Panc1 (cell line): Measurements from ENCODE around the gene IL1RAP. TPM values are rescaled to one million over a fixed set of nuclear protein-coding genes. Genes with fewer than 3 reads are reported as not detected.

Experiments used
- ATAC-seq: fragments of 200-7000 bp; cut with Tn5 transposase; 2 replicates; pipeline ENCODE4 v1.9.1; 2020; ENCODE audit warnings: mild to moderate bottlenecking, moderate library complexity
- BruUV-seq: library from RNA; stranded (reverse); fragments of 400-500 nt; replicated peaks from 2 replicates; lab custom pipeline; 2021; lab: Mats Ljungman, UMichigan
- CTCF ChIA-PET: fragments of 300-600 bp; sonication (Branson Sonifier 250); formaldehyde crosslinking; loops from one replicate; lab custom pipeline; 2022; ENCODE audit warnings: antibody characterized with exemption; lab: Charles Lee
- POLR2A ChIA-PET: fragments of 300-600 bp; sonication (Branson Sonifier 250); formaldehyde crosslinking; loops from one replicate; lab custom pipeline; 2022; ENCODE audit warnings: antibody characterized with exemption; lab: Charles Lee
- DNase-seq: peaks from one replicate; pipeline ENCODE4 v3.0.0-alpha.2; 2010; ENCODE audit warnings: low read depth, low spot score
- H3K27ac ChIP-seq: 2 replicates; pipeline ENCODE4 v1.5.1; 2011; ENCODE audit warnings: mild to moderate bottlenecking, low read length, inconsistent platforms
- H3K27me3 ChIP-seq: fragments of 200-500 bp; sonication (Bioruptor generic); 2 replicates; pipeline ENCODE4 v1.6.0; 2014; ENCODE audit warnings: low read length, inconsistent platforms; ENCODE audit not compliant: control insufficient read depth, insufficient read depth
- H3K36me3 ChIP-seq: fragments of 200-500 bp; sonication (Bioruptor generic); 2 replicates; pipeline ENCODE4 v1.5.1; 2014; ENCODE audit warnings: inconsistent platforms, mild to moderate bottlenecking, low read length, moderate library complexity; ENCODE audit not compliant: control insufficient read depth, insufficient read depth
- H3K4me1 ChIP-seq: 2 replicates; pipeline ENCODE4 v1.5.1; 2011; ENCODE audit warnings: inconsistent platforms, mild to moderate bottlenecking, low read length, moderate library complexity; ENCODE audit not compliant: control insufficient read depth, insufficient read depth
- H3K4me3 ChIP-seq, 2 experiments: 2 replicates each; pipeline ENCODE4 v1.5.1; 2011 to 2012; ENCODE audit warnings: low read depth in 2 of 2, low read length in 2 of 2, mild to moderate bottlenecking in 2 of 2, inconsistent platforms in 1 of 2, moderate library complexity in 1 of 2
- H3K9me3 ChIP-seq: fragments of 200-500 bp; sonication (Bioruptor generic); 2 replicates; pipeline ENCODE4 v1.5.1; 2014; ENCODE audit warnings: low read depth, mild to moderate bottlenecking, inconsistent platforms, low read length, moderate library complexity; ENCODE audit not compliant: control insufficient read depth, insufficient read depth
- CTCF ChIP-seq: fragments of 450-650 bp; IDR thresholded peaks from 2 replicates; pipeline ENCODE4 v1.5.1; 2017; ENCODE audit warnings: mild to moderate bottlenecking
- POLR2AphosphoS5 ChIP-seq: IDR thresholded peaks from 2 replicates; pipeline ENCODE4 v1.6.1; 2012; ENCODE audit warnings: mild to moderate bottlenecking, low read depth, low read length, moderate library complexity
- REST ChIP-seq, 2 experiments: IDR thresholded peaks; 2 replicates each; pipeline ENCODE4 v1.6.1; 2011 to 2012; ENCODE audit warnings: low read depth in 2 of 2, control low read depth in 1 of 2, low read length in 1 of 2, mild to moderate bottlenecking in 1 of 2, moderate library complexity in 1 of 2; ENCODE audit not compliant: insufficient read depth in 1 of 2
- SIN3A ChIP-seq: IDR thresholded peaks from 2 replicates; pipeline ENCODE4 v1.6.1; 2012; ENCODE audit warnings: low read depth, mild to moderate bottlenecking, low read length, moderate library complexity, borderline replicate concordance; ENCODE audit not compliant: insufficient read depth
- TCF7L2 ChIP-seq: IDR thresholded peaks from 2 replicates; pipeline ENCODE4 v1.6.1; 2011; ENCODE audit warnings: mild to moderate bottlenecking, low read depth, low read length, inconsistent platforms
- in situ Hi-C: cut with HindIII; loops from 2 replicates; pipeline ENCODE4 v1.10.0; 2016; ENCODE audit warnings: low sequenced_read_pairs, low pct_unique_long_range_greater_than_20kb
- intact Hi-C: fragments of 100-400 bp; cut with micrococcal nuclease; formaldehyde crosslinking; loops from one replicate; pipeline ENCODE4 v1.10.0; 2022; ENCODE audit not compliant: unreplicated experiment
- total RNA-seq: library from RNA; stranded (reverse); gene quantifications from one replicate; pipeline ENCODE4 v1.2.1, GENCODE V29; 2021; ENCODE audit not compliant: unreplicated experiment

The IL1RAP gene
- total RNA-seq, 1 experiment from 2014 or later = 5.2 TPM

GRCh38 chr3:190564175-190564574 is 50.3 kb downstream of the IL1RAP start:
- in situ Hi-C loops = no loop called here

GRCh38 chr3:190566043-190566933 is 52.4 kb downstream of the IL1RAP start:
- ATAC-seq (peak; percentile 89), DNase-seq (peak; percentile 64)
- ChIA-PET CTCF (no interaction called here), POLR2A (no interaction called here)
- Histone ChIP-seq H3K9me3 (no peaks in the 10 kb centered on the region; the same call in 1 of the 2 replicates), H3K27me3 (no peaks in the 10 kb centered on the region), H3K4me1 (no peaks in the 10 kb centered on the region), H3K4me3 (no peak overlapping the region), H3K36me3 (no peaks in the 10 kb centered on the region), H3K27ac (no peak overlapping the region)
- in situ Hi-C loops = no loop called here
- BruUV-seq = no TSS peak
- no peak for TF ChIP-seq TCF7L2
- intact Hi-C loops = no loop called here

More at GRCh38 chr3:190564175-190564574, 50.3 kb downstream of the IL1RAP start:
- intact Hi-C loops = no loop called here
- CTCF ChIA-PET = no interaction called here
- Histone ChIP-seq H3K27ac (no peak overlapping the region), H3K27me3 (no peaks in the 10 kb centered on the region), H3K4me1 (no peaks in the 10 kb centered on the region), H3K9me3 (no peaks in the 10 kb centered on the region; the same call in 1 of the 2 replicates), H3K4me3 (no peak overlapping the region), H3K36me3 (no peaks in the 10 kb centered on the region)
- ATAC-seq (no peak), DNase-seq (no peak)
- POLR2A ChIA-PET = no interaction called here
- BruUV-seq = no TSS peak
- TF ChIP-seq REST (IDR thresholded peaks at IDR 0.05; ENCODE audit: insufficient read depth in 1 of 2, low read depth in 2 of 2, low read length in 1 of 2) = no peak
- TF ChIP-seq CTCF = no peak
- TF ChIP-seq POLR2AphosphoS5 = no peak
- no peak for TF ChIP-seq TCF7L2
- no peak for TF ChIP-seq SIN3A

GRCh38 chr3:190568036-190568435 is 54.2 kb downstream of the IL1RAP start:
- BruUV-seq = no TSS peak
- ChIA-PET POLR2A (no interaction called here), CTCF (no interaction called here)
- Histone ChIP-seq H3K27me3 (no peaks in the 10 kb centered on the region), H3K4me3 (no peak overlapping the region), H3K4me1 (no peaks in the 10 kb centered on the region), H3K36me3 (no peaks in the 10 kb centered on the region), H3K27ac (no peak overlapping the region), H3K9me3 (peaks cover 2% of the 10 kb centered on the region; the same call in 1 of the 2 replicates)
- DNase-seq (no peak), ATAC-seq (no peak)
- in situ Hi-C loops (no loop called here), intact Hi-C loops (no loop called here)
- no peak for TF ChIP-seq CTCF
- TF ChIP-seq POLR2AphosphoS5 = no peak
- TF ChIP-seq TCF7L2 = no peak
